HG02571 (cell line): Measurements from ENCODE around the gene SH2B3.
"Not testable (repeated sequence)": the region's sequence is repeated elsewhere in the genome, so short reads cannot be mapped to it uniquely, and the experiment has no call there.

ENCODE experiments used
- ATAC-seq: cut with Tn5 transposase; IDR thresholded peaks from one replicate; pipeline ENCODE4 v1.9.1; 2021; ENCODE audit warnings: mild to moderate bottlenecking, moderate library complexity; ENCODE audit not compliant: unreplicated experiment

SH2B3 gene

DNA sequence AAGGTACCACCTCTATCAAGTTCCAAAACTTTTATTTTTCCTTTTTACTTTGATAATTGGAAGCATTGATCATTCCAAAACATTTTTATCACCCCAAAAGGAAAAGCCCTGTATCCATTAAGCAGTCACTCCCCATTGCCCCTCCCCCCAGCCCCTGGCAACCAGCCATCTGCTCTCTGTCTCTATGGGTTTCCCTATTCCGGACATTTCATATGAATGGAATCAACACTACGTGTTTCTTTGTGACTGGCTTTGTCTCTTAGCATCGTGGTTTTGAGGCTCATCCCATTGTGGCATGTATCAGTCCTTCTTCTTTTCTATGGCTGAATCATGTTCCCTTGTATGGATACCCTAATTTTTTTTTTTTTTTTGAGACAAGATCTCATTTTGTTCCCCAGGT lies 18.8 kb upstream of the SH2B3 start:
- ATAC-seq, result no peak

- no peak for ATAC-seq
These were observed 17.9 kb upstream of the SH2B3 start for GRCh38 chr12:111387747-111388323.

GRCh38 chr12:111389635-111390034 lies 16.1 kb upstream of the SH2B3 start:
- no peak for ATAC-seq

DNA sequence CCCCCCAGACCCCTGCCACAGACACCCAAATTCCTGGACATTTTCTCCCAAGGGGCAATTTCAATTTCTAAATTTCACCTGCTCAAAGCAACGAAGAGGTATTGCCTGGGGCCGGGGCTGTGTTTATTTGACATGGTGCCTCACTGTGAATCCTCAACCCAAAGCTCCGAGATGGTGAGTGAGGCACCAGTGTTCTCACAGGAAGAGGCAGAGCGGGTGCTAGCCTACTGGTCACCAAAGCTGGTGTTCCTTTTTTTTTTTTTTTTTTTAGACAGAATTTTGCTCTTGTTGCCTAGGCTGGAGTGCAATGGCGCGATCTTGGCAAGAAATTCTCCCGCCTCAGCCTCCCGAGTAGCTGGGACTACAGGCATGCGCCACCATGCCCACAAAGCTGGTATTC lies 14.8 kb upstream of the SH2B3 start:
- no peak for ATAC-seq

DNA sequence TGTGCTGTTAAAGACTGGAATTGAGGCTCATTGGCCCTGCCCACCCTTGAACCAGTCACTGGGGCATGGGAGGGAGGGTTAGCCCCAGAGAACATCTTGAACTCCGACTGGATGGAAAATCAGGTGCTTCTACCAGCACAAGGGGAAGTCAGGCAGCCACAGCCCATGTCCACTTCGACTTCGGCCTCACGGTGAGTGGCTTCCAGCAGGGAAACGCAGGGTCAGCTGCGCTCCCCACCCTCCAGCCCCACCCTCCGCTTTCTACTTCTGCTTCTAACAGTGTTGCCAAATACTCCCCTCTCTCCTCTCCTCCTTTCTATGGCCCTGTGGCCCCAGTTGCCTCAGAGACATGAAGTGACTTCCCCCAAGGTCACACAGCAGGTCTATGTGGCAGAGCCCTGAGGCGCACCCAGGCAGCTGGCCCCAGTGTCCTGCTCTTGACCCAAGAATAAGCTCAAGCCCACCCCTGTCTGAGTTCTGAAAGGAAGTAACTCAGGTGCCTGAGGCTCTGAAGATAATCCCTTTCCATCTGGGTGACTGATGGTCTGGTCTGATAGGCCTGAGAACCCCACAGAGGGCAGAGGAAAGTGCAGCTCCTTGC lies 11.9 kb upstream of the SH2B3 start:
- no peak for ATAC-seq

DNA sequence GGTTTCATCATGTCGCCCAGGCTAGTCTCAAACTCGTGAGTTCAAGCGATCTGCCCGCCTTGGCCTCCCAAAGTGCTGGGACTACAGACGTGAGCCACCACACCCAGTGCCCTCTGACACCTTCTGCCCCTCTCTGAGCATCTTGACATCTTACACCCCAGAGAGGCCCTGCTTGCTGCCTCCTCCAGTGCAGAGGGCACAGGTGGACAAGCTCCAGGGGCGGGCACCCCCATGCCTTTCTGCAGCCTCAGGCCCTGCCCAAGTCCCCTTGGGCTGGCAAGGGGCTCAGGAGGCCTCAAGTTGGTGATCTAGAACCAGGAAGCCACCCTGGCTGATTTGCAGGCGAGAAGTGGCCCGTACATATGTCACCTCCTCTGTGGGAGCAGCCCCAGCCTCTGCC lies 11.2 kb upstream of the SH2B3 start:
- no peak for ATAC-seq

DNA sequence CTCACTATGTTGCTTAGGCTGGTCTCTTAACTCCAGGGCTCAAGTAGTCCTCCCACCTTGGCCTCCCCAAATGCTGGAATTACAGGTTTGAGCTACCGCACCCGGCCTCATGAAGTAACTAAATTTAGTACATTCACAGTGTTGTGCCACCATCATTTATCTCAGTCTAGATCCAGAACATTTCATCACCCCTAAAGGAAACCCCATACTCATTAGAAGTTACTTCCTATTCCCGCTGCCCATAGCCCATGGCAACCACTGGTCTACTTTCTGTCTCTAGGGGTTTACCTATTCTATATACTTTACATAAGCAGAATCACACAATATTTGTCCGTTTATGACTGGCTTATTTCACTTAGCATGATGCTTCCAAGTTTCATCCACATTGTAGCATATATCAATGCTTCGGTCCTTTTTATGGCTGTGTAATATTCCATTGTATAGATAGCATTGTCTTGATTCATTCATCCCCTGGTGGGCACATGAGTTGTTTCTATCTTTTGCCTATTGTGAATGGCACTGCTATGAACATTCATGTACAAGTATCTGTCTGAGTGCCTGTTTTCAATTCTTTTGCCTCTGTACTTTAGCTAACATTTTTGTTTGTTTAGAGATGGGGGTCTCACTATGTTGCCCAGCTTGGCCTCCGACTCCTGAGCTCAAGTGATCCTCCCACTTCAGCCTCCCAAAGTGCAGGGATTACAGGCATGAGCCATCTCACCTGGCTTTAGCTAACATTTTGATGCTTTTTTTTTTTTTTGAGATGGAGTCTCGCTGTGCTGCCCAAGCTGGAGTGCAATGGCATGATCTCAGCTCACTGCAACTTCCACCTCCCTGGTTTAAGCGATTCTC lies 10.2 kb upstream of the SH2B3 start:
- ATAC-seq, result no peak

- ATAC-seq, result not testable (repeated sequence)
These were observed 9.5 kb upstream of the SH2B3 start for GRCh38 chr12:111396271-111396670.

DNA sequence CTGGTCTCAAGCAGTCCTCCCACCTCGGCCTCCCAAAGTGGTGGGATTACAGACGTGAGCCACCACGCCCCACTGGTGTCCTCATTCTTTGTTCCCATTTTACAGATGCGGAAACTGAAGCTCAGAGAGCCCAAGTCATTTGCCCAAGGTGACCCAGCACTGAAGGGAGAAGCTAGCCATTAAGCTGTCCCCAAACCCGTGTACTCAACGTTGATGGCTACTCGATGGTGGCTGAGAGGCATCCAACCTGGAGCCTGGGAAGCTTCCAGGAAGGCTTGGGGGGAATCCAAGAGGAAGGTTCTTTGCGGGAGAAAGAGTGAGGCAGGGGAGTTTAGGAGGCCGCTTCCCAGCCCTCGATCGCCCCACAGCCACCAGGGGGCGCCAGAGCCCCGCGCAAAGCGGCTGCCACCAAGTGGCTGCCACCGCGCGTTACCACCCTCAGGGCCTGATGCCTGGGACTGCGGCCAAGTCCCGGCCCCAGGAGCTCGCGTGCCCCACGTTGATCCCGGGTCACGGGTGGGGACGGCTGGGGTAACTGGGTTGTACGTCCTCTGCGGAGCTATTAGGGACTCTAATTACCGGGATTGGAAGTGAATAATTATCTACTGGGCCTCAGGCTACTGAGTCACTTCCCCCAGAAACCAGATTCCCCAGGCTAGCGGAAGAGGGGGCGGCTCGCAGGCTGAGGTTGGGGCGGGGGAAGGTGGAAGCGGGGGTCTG lies 8.8 kb upstream of the SH2B3 start:
- peak; percentile 65 for ATAC-seq

- ATAC-seq, result no peak
These were observed 7.2 kb upstream of the SH2B3 start for GRCh38 chr12:111398530-111398929.

- not testable (repeated sequence) for ATAC-seq
These were observed 5.8 kb upstream of the SH2B3 start for GRCh38 chr12:111399741-111400404.

DNA sequence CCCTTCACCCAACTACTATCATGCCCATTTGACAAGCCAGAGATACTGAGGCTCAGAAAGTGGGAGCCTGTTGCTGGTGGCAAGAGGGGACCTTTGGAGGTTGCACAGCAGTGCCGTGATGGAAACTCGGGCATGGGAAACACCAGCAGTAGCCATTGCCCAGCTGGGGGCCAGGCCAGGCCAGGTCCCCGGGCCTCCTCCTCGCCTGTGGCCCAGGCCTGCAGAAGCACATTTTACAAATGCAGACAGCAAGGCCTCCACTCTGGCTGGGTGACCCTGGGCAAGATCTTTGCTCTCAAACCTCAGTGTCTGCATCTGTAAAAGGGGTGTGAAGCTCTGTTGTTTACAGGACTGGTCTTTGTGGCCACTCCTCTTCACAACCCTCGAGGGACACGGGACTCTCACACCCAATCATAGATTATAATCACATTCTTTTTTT lies 4.5 kb upstream of the SH2B3 start:
- ATAC-seq, result no peak

DNA sequence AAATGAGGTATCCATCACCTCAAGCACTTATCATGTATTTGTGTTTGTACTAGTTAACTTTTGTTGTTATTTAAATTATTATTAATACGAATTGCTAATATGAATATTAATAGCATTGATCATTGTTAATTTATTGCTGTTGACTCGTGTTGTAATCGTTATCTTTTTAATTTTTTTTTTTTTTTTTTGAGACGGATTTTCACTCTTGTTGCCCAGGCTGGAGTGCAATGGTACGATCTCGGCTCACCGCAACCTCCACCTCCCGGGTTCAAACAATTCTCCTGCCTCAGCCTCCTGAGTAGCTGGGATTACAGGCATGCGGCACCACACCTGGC lies 3.3 kb upstream of the SH2B3 start:
- not testable (repeated sequence) for ATAC-seq

GRCh38 chr12:111404362-111405148 lies 1.2 kb upstream of the SH2B3 start:
- ATAC-seq, result peak; percentile 3

DNA sequence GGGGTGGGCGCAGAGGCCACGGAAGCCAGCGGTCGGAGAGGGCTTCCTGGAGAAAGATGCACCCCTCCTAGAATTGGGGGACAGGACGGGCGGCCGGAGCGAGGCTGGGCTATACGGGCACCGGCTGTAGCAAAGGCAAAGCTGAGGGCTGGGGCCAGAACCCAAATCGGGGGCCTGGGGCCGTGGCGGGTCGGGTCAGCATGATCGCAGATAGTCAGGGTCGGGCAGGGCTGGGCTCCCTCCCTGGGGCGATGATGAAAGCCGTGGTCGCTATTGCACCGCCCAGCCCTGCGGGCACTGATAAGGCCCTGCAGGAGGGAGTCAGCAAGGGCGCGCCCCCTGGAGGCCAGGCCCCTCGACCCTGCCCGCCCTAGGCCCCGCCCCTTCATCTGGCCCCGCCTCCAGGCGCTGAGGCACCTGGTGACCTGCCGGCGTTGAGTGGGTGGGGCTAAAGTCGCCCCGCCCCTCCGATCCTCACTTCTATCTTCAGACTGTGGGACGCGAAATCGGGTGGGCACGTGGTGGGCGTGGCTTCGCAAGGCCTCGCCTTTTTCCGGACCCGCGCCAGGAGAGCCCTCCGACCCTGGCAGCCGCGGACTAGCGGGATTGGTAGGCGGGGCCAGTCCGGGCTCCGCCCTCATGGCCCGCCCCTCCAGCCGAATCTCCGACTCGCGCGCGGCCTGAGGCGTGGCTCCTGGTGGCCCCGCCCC lies 419 bp upstream of the SH2B3 start:
- ATAC-seq, result peak; percentile 50

DNA sequence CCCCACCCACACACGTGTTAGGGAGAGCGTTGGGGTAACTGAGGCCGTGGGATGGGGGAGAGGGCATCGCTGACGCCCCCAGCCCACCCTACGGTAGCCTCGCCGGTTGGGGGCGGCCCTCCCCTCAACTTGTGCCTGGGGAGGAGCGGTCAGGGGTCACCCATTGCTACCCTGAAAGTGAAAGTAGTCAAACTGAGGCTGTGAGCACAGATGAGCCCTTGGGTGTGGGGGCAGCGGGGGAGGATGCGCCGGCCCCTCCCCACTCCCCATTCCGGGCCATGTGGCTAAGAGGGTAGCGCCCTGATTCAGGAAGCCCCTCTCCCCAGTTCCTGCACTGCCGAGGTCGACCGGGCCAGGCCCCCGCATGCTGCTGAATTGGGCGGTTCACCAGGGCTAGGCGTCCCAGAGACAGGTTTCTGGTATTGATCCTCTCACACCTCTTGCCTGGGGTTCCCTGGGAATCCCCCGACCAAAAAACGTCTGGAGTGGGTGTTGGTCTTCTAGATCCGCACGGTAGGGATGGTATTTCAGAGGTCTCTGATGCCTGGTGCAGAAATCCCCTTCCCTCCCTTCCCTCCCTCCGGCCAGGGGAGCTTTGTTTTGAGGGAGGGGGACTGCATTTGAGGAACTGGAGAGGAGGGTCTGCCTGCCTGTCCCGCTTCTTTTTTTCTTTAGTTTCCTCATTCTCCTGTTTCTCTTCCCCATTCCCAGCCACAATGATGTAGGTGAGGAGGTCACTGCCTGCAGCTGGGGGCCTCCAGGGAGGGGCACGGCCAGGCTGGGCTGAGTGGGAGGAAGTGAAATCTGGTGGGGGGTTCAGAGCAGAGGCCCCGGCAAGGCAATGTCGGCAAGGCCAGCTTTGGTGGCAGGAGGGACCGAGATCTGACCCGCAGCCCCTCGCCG lies 1.0 kb downstream of the SH2B3 start:
- no peak for ATAC-seq

- no peak for ATAC-seq
These were observed 1.8 kb downstream of the SH2B3 start for GRCh38 chr12:111407377-111408115.

- ATAC-seq, result no peak
These were observed 2.4 kb downstream of the SH2B3 start for GRCh38 chr12:111408116-111408440.
